SU-DHL-6 (cell line): ENCODE results near the gene LIPA.

Source experiments
- EZH2phosphoT487 ChIP-seq: fragments of 200-600 bp; sonication (generic), shearing (Covaris generic); conservative IDR thresholded peaks from 2 replicates; pipeline ENCODE4 v1.6.1; 2018; ENCODE audit warnings: mild to moderate bottlenecking, antibody characterized with exemption, low read length, moderate library complexity, mixed read lengths
- TF ChIP-seq, protein P1 (sequence below): fragments of 200-600 bp; sonication (generic); IDR thresholded peaks from one replicate; pipeline ENCODE4 v1.5.1; 2017; ENCODE audit warnings: antibody characterized with exemption, mild to moderate bottlenecking, low read length, moderate library complexity; ENCODE audit not compliant: insufficient read depth, poor library complexity, severe bottlenecking

DNA sequence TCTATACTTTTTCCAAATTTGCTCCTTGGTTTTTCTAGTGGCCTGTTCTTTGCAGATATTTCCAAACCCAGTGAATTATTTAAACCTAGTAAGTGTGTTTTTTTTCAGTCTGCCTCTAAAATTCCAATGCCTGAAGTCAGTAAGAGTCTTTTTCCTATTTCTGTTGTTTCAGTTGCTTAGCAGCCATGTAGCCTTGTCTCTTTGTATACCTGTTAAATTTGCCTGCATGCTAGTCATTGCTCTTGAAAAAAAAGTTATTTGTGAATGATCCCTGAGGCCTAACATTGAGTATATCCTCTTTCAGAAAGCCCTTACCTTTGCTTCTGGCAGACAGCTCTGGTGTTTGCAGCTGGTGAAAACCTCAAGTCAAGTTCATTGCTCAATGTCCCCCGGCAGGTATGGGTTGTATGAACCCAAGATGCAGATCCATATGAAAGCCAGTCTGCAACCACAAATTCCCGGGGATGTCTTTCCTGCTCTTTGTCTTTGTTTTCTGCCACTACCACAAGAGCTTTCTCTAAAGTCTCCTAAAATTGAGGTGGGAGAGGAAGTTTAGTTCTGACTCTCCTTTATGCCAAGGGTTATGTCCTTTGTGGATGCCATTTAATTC is 80.2 kb downstream of the LIPA start:
- TF ChIP-seq, protein P1, sequence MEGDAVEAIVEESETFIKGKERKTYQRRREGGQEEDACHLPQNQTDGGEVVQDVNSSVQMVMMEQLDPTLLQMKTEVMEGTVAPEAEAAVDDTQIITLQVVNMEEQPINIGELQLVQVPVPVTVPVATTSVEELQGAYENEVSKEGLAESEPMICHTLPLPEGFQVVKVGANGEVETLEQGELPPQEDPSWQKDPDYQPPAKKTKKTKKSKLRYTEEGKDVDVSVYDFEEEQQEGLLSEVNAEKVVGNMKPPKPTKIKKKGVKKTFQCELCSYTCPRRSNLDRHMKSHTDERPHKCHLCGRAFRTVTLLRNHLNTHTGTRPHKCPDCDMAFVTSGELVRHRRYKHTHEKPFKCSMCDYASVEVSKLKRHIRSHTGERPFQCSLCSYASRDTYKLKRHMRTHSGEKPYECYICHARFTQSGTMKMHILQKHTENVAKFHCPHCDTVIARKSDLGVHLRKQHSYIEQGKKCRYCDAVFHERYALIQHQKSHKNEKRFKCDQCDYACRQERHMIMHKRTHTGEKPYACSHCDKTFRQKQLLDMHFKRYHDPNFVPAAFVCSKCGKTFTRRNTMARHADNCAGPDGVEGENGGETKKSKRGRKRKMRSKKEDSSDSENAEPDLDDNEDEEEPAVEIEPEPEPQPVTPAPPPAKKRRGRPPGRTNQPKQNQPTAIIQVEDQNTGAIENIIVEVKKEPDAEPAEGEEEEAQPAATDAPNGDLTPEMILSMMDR: no peak
- TF ChIP-seq EZH2phosphoT487: no peak
